Forelimb muscle (tissue), 1 donor: ENCODE results near the gene MPND. TPM values are rescaled to one million over a fixed set of nuclear protein-coding genes. Genes with fewer than 3 reads are reported as not detected.

Experiments used
- DNase-seq: peaks from one replicate; pipeline ENCODE4 v3.0.0-alpha.2; 2013; ENCODE audit warnings: low read depth
- polyA plus RNA-seq: library from polyadenylated mRNA; unstranded; fragments of 120-200 nt; gene quantifications from one replicate; pipeline ENCODE4 v1.2.1, GENCODE V29; 2013; ENCODE audit not compliant: insufficient read length

Gene MPND
- polyA plus RNA-seq, 1 donor, result 15.9 TPM

DNA sequence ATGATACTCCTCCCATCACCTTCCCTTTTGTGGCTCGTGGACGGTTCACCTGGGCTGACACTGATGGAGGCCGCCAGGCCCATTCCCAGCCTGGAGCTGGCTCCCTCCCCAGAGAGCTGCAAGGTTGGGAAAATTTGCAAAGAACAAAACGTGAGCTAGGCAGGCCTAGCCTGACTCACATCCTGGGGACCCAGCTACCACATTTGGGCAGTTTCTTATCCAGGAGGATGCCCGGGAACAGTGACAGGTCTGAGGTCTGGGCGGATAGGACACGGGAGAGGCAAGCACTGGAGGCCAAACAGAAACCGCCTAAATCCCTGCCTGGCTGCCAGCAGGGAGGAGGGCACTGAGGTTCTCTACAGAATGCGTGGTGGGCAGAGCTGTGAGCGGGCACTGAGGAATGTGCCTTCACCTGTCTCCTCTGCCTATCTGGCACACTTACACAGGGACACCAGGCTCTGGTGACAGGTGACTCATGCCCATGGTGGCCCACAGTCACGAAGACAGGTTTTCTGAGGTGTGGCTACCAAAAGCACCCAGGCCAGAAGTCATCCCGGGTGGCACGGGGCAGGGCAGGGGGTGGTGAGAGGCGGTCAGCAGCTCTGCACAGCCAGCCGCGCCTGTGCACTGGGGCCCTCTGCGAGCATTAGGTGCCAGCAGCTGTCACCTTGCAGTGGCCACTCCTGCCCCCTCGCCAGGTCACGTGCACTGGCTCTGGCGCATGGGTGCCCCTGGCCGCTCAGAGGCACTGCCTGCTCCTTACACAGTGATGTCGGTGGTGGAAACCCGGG, 33.8 kb downstream of the MPND start:
- DNase-seq, result no peak

DNA sequence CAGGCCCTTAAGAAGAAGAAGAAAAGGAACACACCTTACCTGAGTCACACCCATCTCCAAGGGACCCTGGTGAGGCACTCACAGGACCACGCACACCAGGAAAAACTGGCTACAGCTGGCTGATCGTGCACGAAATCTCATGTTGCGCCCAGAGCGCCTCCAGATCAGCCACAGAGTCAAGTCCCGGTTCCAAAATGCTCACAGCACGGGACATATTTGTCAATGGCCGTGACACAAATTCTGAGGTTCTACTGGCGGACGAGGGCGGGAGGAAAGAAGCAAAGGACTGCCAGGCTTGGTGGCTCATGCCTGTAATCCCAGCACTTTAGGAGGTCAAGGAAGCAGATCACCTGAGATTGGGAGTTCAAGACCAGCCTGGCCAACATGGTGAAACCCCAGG, 35.5 kb downstream of the MPND start:
- DNase-seq, result no peak

DNA sequence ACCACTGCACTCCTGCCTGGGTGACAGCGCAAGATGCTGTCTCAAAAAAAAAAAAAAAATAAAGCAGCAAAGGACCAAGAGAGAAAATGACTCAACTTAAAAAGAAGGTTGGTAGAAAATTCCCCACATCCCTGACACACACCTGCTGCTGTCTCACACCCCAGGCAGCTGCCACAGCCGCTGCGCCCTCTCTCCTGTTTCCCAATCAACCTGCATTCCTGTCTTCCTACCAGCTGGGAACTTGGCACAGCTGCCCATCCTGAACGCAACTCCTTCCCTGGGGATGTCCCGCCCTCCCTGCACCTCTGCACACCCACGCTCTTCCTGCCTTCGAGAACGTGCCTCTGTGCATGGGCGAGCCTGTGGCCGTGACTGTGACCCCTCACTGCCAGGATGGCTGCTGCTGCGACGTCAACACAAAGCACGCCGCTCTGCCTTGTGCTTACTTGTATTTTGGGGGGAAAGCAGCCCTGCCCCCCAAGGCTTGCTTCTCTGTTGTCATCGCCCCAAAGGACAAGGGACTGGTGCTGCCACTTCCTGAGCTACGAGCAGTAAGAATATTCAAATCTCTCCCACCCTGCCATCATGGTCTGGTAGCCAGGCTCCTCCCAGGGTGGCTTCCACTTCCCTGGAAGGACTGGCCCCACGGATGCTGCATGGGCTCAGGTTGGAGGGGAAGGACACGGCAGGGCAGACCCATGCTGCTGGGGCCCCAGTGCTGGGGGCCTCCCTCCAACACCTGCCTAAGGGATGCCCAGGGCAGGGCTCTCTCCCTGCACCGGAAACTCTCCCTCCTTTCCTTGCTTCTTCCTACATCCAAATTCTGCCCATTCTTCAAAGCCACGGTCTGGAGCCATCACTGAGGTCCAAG, 36.3 kb downstream of the MPND start:
- no peak for DNase-seq

DNA sequence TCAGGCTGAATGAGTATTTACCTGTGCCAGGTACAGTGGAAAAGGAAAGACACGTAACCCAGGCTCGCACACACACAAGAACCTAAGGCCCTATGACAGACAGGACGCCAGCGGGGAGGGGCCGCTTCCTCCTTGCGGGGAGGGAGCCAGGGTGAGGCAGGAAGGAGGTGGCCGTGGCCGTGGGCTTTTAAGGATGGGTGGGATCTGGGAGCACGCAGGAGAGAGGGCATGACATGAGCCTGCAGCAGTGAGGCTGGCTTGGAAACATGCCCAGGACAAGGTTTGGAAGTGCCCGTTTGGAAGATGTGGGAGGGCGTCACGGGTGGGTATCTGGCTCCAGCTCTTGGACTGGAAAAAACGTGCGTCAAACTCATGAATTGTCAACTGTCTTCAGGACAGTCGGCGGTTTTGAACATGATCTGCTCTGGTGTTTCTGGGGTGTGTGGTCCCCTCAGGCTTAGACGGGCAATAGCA, 36.9 kb downstream of the MPND start:
- no peak for DNase-seq

DNA sequence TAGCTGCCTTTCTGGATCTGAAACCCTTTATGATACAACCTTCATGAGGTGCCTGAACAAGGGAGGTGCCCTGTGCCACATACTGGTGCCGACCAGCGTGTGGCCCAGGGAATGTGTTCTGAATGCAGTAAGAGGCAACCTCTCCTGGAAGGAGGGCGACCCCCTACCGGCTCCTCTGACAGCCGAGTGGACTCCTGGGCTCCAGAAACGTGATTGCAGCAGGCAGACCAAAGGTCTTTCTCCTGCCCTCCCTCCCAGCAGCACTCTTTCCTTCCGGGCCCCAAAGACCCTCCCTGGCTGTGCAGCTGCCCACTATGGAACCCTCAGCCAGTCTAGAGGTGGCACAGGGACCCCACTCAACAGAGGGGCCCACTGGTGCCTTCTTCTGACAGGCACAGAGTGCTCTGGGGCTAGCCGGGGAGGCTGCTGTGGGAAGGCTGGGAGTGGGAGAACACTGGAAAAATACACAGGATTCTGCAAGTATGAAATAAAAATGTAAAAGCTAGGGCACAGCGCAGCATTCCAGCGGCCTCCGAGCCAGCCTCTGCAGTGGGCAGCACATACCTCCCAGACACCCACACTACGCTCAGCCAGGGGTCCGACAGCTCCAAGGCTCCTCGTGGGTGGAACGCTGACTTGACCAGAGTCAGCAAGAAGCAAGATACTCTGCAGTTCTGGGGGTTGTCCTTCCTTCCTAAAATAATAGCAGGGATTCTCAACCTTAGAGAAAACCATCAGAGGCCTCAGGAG, 42.1 kb downstream of the MPND start:
- DNase-seq, result no peak

DNA sequence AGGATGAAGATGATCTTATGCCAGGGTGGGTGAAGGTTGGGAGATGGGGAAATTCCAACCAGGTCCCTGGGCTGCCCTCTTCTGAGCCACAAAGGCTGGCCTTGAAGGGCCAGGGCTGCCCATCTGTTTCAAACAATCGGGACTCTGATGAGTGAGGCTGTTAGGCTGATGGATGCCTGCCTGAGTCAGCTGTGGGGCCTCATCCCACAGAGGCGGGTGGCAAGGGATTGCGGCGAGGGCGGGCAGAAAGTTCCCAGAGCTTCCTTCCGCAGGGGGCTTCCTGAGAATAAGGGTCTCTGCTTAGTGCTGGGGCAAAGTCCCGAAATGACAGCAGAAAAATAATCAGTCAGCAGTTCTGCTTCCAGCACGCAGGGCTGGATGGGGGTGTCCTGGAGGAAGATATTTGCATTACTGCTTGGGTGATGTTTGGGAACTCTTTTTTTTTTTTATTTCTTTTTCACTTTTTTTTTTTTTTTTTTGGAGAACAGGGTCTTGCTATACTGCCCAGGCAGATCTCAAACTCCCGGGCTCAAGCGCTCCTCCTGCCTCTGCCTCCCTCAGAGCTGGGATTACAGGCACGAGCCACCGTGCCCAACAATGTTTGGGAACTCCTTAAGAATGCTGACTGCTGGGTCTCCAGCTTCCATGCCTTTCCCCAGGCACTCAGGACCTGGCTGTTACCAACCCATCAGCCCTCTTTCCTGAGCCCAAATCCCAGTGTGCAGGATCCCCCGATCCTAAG, 42.9 kb downstream of the MPND start:
- DNase-seq, result no peak

DNA sequence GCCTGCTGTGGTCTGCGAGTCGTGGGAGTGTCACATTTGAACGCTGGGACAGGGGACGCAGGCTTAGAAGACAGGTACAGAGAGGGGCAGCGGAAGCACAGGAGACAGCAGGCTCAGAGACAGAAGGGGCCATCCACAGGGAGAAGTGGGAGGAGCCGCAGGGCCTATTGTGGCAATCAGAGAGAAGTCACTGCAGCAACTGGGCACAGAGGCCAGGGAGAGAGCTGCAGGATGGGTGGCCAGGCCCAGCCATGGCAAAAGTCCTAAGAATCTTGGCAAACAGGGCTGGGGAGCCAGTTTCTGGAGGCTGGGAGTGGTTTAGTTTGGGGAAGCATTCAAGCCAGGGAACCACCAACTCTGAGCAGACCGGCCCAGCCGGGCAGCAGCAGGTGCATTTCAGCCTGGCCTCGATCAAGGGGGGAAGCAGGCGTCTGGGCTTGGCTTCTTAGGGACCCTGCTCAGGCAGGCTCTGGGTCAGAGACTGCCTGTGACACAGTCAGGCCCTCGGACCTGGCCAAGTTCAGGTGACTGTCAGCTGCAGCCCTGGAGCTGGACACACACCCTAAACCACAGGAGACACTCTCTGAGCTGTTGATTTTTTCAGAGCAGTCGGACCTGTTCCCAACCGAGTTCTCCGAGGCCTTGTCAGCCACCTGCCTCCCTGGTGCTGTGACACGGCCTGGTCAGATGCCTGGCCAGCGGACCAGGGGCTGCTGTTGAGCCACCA, 45.1 kb downstream of the MPND start:
- no peak for DNase-seq

DNA sequence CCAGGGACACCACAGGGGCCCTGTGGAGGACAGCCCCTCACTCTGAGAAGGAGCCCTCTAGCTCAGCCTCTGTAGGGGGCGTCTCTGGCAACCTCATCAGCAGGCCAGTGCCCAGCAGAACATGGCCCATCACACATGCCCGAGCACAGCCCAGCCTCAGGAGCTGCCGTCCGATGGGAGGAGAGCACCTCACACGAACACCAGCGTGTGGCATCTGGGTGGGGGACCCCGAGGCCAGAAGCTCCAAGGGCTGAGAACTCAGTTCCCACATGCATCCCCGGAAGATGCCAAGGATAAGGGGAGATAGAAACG, 45.7 kb downstream of the MPND start:
- no peak for DNase-seq

DNA sequence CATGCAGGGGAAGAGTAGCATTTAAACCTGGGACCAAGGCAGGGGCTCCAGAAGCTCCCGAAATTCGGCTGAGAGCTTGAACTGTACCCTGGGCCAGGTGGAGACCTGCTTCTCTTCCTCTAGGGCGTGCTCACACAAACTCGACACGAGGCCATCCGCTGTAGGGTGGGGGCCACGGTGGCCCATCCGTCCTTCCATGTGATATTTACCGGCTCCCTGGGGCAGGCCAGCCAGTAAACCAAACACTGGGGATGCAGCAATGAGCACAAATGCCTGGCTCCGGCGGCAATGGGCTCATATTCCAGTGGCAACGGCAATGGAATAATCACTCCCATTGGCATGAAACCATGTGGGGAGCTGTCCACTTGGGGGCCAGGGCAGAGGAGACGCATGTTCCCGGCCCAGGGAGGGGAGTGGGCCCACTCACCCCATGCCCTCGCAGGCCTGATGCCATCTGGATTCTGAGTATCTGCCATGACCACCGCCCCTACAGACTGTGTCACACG, 46.2 kb downstream of the MPND start:
- no peak for DNase-seq

DNA sequence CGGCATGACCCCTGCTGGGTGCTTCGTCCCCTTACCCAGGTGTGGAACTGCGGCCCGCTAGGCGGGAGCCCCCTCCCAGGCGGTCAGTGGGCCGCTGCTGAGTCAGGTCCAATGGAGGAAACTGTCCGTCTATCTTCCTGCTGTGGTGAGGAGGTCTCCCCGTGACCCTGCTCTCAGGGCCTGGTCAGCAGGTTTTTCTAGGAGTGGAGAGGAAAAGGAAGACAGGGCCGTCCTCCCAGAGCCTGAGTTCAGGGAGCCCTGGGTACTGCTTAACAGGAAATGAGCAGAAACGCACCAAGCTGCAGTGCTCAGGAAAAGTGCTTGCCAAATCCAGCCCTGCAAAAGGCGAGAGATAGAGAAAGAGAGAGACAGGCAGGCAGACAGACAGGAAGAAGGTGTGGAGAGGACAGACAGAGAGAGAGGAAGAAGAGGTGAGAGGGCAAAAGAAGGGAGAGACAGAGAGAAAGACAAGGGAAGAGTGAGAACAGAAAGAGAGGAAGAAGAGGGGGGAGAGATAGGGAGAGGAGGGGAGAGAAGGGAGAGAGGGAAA, 46.7 kb downstream of the MPND start:
- DNase-seq, result no peak

DNA sequence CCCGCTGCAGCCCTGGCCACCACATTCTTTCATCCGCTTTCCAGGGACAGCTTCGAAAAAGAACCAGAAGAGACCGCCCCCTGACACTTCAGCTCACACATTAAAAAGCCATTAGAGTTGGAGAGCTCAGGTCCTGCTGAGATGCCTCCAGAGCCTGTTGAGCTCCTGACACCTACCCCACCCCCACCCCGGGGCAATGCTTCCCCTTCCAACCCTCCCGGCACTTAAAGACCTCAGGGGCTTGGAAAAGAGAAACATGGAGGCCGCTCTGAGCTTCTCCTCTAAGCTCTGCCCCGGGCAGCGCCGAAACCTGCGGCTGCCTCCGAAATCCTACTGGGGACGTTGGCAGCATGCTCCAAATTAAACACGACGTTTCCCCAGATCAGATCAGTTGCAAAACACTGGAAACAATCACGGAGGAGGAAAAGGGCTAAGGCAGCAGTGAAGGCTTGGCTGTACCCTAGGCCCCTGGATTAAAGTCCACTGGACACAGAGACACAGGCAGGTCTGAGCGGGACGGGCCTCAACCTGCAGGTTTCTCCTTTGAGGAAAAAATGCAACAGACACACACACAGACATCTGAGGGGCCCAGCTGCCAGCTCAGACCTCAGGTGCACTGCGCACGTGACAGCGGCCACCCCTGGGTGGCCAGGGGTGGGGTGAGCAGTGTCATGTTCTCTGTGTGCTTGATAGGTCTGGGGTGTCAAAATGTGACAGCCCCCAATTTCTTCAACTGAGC, 47.4 kb downstream of the MPND start:
- DNase-seq, result no peak

DNA sequence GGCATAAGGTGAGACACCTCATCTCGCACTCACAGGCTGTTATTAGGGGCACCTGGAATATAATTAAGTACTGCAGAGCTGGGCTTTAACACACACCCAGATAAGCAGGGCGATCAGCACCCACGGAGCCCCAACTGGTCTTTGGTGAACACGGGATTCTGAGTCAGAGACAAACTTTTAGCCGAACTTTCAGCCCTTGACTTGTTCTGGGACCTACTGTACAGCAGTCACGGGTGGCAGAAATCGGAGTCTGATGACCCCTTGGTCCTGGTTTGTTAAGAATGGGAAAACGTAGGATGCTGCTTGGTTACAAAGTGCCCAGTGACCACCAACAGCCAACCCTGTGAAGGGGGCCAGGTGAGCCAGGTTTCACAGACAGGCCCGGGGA, 47.9 kb downstream of the MPND start:
- DNase-seq, result no peak

DNA sequence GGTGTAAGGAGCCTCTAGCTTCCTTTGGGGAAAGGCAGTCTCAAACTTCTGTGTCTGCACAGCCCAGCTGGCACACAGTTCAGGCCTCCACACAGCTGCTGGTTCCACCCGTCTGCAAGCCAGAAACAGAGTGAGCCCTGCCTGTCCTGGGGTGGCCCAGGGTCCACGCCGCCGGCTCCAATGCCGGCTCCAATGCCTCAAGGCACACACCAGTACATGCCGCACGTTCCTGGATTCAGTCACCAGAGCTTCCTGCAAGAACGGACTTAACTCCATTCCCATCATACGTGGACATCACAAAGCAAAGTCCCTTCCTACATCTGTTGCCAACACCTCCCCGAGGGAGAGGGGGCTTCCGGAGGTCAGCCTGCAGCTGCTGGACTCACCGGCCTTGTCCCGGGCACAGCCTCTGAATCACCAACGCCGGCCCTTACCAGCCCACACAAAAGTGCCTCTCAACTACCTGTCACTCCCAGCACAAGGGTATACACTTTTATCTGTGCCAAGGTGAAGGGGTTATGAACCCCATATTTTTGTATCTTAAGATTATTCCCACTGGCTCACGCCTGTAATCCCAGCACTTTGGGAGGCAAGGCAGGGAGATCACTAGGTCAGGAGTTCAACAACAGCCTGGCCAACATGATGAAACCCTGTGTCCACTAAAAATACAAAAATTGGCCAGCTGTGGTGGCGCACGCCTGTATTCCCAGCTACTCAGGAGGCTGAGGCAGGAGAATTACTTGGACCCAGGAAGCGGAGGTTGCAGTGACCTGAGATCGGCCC, 48.5 kb downstream of the MPND start:
- no peak for DNase-seq

DNA sequence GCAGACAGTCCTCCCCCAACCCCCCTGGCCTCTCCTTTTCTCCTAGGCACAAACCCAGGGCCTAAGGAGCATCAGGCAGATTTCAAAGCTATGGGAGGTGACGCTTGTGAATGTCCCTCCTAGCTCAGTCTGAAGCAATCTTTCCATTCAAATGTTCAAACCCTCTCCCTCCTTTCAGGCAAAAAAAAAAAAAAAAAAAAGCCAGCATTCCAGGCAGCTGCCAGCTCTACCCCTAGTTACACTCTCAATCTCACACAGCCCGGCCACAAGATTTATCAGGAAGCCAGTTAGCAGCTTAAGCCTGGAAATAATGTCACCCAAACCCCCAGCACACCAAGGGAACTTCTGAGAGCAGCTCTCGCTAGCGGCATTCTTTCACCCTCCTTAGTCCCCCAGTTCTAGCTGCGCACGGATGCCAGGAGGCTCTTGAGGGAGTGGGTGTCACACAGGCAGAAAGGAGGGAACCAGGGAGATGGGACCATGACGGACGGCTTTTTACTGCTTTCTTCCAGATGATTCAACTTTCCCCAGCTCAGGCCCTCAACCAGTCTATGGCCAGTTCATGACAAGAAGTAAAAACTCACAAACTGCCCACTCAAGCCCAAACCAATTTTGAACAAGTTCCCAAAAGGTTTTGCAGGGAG, 50.7 kb downstream of the MPND start:
- DNase-seq, result no peak

DNA sequence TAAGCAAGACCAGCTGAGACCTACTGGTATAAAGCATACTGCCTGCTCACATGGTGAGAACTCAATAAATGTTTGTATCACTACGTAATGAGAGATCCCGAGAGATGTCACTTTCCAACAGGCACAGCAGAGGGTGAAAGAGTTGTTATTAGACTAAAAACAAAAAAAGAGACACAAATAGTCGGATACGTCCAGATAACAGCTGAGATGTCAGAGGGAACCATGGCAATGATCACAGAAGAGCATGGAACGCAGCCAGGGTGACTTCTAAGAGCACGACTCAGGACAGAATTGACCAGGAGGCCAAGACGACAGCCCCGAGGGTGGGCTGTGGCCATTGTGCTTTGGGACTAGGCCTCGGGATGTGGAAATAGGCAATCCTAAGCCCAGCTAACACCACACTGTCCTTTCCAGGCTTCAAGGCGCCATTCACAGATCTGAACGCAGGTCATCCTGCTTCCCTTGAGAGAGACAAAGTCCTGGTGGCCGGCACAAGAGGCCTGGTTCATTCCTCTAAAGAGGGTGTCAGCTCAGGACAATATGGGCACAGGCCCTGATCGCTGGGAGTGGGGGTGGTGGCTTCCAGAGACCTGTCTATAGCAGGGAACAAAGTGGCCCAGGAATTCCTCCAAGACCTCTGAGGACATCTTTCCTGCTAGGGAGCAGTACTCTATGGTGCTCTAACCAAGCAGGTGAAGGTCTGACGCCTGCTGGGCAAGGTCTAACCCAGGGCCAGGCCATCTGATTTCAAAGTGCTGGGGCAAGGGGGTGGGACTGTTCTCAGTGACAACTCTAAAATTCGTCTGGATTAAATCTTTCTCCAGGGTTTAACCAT, 53.8 kb downstream of the MPND start:
- DNase-seq, result no peak

DNA sequence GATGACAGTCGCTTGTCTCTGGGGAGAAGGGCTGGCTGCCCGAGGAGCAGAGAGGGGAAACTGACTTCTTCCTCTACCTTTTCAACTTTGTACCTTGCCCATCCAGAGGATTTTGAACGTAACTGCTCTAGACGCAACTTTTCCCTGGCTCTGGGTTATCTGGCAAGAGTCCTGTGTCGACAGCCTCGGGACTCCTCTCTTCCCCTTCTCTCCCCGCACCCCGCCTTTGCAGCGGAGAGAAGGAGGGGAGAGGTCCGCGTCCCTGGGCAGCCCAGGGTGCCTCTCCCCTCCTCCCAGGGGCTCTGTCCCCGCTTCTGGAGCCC, 56.4 kb downstream of the MPND start:
- DNase-seq, result no peak

DNA sequence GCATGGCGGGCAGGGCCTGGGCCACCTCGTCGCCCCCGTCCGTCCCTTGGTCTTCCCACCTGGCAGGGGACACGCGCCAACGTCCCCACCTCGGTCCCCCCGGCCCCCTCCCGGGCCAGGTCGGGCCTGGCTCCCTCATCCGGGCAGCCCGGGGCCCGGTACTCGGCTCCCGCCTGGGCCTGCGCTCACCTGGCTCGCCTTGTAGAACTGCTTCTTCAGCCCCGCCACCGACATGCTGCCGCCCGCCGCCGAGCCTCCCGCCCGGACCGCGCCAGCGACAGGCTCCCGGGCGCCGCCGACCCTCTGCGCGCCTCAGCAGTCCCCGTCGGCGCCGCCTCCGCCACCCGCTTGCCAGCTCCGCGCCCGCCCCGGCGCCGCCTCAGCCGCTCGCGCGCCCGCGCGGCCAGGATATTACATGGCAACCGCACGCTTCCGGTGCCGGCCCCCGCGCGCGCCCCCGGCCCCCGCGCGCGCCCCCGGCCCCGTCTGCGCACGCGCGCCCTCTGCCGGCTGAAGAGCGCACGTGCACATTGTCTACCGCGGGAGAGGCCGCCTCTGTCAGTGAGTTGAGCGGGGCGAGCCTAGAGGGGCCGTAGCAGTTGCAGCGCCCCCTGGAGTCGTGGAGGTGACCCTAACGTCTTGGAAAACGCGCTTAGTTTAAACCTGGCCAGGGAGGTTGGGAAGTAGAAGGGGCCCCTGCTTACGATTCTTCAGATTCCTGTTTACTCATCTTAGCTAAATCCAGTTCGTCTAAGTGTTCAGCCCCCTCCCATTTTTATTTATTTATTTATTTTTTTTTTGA, 57.0 kb downstream of the MPND start, which contains the start of gene SH3GL1:
TSS of gene SH3GL1 (minus strand) at position 413 of the 802 bp plus-strand sequence. CDS start at position 234, 179 bp downstream.
- peak; percentile 65 for DNase-seq
